ENCODE data around the gene PAX4. TPM values are rescaled to one million over a fixed set of nuclear protein-coding genes. Genes with fewer than 3 reads are reported as not detected.

Gene PAX4
- total and polyA plus RNA-seq, 9 of the 15 experiments (the other 6 are each of a cell fraction or from before 2014, with no cell fraction given), result not detected

GRCh38 chr7:127652333-127653248 lies 34.6 kb upstream of the PAX4 start (continued):
- TF ChIP-seq CBFA2T3 (IDR thresholded peaks at IDR 0.05) (peak; percentile 14; the same call in 1 of the 2 replicates), ETV6 (IDR thresholded peaks at IDR 0.05; ENCODE audit: borderline replicate concordance in 1 of 2, low read depth in 2 of 2, low read length in 1 of 2) (no peak), ETV6 (CRISPR knock-in tag; IDR thresholded peaks at IDR 0.05; ENCODE audit: borderline replicate concordance) (no peak), SMAD3 (CRISPR knock-in tag; conservative IDR thresholded peaks at IDR 0.05) (no peak), GTF2B (IDR thresholded peaks at IDR 0.05; ENCODE audit: extremely low read depth, insufficient read length) (no peak), ZMIZ1 (IDR thresholded peaks at IDR 0.05; ENCODE audit: low read depth in 2 of 2, low read length in 2 of 2) (no peak), DDX20 (tag; IDR thresholded peaks at IDR 0.05; ENCODE audit: low read depth) (no peak), ZNF57 (CRISPR knock-in tag; IDR thresholded peaks at IDR 0.05) (no peak), ZBTB7A (IDR thresholded peaks at IDR 0.05; ENCODE audit: borderline replicate concordance, control insufficient read depth, low read depth, low read length) (no peak), HIVEP1 (CRISPR knock-in tag; IDR thresholded peaks at IDR 0.05) (no peak), OTX1 (CRISPR knock-in tag; IDR thresholded peaks at IDR 0.05) (no peak), BMI1 (IDR thresholded peaks at IDR 0.05; ENCODE audit: low read length) (no peak), IFI16 (CRISPR knock-in tag; IDR thresholded peaks at IDR 0.05) (no peak), ASH1L (IDR thresholded peaks at IDR 0.05; ENCODE audit: borderline replicate concordance, low read depth, partially characterized antibody) (no peak), ZNF696 (CRISPR knock-in tag; conservative IDR thresholded peaks at IDR 0.05) (no peak), NR2F6 (CRISPR knock-in tag; IDR thresholded peaks at IDR 0.05) (no peak), LCOR (CRISPR knock-in tag; IDR thresholded peaks at IDR 0.05) (no peak)

Data from K562 (cell line).